Measurements from ENCODE around the gene CA14.

DNA sequence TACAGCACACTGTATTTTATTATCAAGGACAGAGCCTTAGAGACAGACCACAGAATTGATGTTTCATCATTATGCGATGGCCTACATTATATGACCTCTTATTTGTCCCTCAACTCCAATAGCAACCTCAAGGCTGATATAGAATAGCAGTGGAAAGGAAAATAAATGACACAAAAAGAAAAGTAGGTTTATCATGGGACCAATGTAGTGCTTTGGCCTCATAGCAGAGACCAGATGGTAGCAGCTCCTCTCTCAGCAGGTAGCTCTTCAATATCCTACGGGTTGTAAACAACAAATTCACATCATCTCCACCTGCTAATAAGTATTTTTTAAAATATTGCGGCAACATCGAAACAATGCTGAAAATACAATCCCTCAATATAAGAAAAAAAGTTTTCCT, 46.9 kb upstream of the CA14 start:
- TF ChIP-seq, protein P1, sequence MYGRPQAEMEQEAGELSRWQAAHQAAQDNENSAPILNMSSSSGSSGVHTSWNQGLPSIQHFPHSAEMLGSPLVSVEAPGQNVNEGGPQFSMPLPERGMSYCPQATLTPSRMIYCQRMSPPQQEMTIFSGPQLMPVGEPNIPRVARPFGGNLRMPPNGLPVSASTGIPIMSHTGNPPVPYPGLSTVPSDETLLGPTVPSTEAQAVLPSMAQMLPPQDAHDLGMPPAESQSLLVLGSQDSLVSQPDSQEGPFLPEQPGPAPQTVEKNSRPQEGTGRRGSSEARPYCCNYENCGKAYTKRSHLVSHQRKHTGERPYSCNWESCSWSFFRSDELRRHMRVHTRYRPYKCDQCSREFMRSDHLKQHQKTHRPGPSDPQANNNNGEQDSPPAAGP (tag by site-specific recombination; IDR thresholded peaks at IDR 0.05): no peak
- no peak for TF ChIP-seq CTCF (tag by site-specific recombination; IDR thresholded peaks at IDR 0.05)
